WTC11 (cell line): ENCODE results near the gene ATP5IF1.

ENCODE experiments used
- CBFB ChIP-seq: sonication (generic); formaldehyde crosslinking; IDR thresholded peaks from 2 replicates; pipeline ENCODE4 v1.8.1; 2022; ENCODE audit warnings: mild to moderate bottlenecking, low read depth, missing genetic modification reagents
- CTCF ChIP-seq: fragments of 200-600 bp; IDR thresholded peaks from 2 replicates; pipeline ENCODE4 v1.8.0; 2022; ENCODE audit warnings: antibody characterized with exemption
- ELF4 ChIP-seq: sonication (generic); formaldehyde crosslinking; IDR thresholded peaks from 2 replicates; pipeline ENCODE4 v1.8.1; 2022; ENCODE audit warnings: low read depth, mild to moderate bottlenecking, moderate library complexity, missing genetic modification reagents
- KAT7 ChIP-seq: sonication (generic); formaldehyde crosslinking; IDR thresholded peaks from 2 replicates; pipeline ENCODE4 v1.8.1; 2023; ENCODE audit warnings: missing genetic modification reagents, mild to moderate bottlenecking, borderline replicate concordance
- MAX ChIP-seq: sonication (generic); formaldehyde crosslinking; IDR thresholded peaks from 2 replicates; pipeline ENCODE4 v1.8.0; 2022; ENCODE audit warnings: mild to moderate bottlenecking, missing genetic modification reagents
- NFATC4 ChIP-seq: fragments of 250-450 bp; sonication (Bioruptor Pico); IDR thresholded peaks from 2 replicates; pipeline ENCODE4 v1.9.0; 2021; ENCODE audit warnings: mild to moderate bottlenecking
- STAT6 ChIP-seq: sonication (generic); formaldehyde crosslinking; conservative IDR thresholded peaks from 2 replicates; pipeline ENCODE4 v1.8.1; 2023; ENCODE audit warnings: mild to moderate bottlenecking, low read depth, missing genetic modification reagents, moderate library complexity
- TEAD4 ChIP-seq: sonication (generic); formaldehyde crosslinking; IDR thresholded peaks from 2 replicates; pipeline ENCODE4 v1.8.0; 2022; ENCODE audit warnings: mild to moderate bottlenecking, missing genetic modification reagents
- ZBTB21 ChIP-seq: sonication (generic); formaldehyde crosslinking; IDR thresholded peaks from 2 replicates; pipeline ENCODE4 v1.8.1; 2023; ENCODE audit warnings: mild to moderate bottlenecking, missing genetic modification reagents, borderline replicate concordance
- ZBTB43 ChIP-seq: sonication (generic); formaldehyde crosslinking; IDR thresholded peaks from 2 replicates; pipeline ENCODE4 v1.8.1; 2023; ENCODE audit warnings: mild to moderate bottlenecking, missing genetic modification reagents
- ZNF219 ChIP-seq: sonication (generic); formaldehyde crosslinking; IDR thresholded peaks from 2 replicates; pipeline ENCODE4 v1.8.0; 2023; ENCODE audit warnings: missing genetic modification reagents, mild to moderate bottlenecking, borderline replicate concordance
- ZNF263 ChIP-seq: sonication (generic); formaldehyde crosslinking; IDR thresholded peaks from 2 replicates; pipeline ENCODE4 v1.8.1; 2022; ENCODE audit warnings: low read depth, mild to moderate bottlenecking, moderate library complexity, missing genetic modification reagents
- ZSCAN18 ChIP-seq: fragments of 250-450 bp; sonication (Bioruptor Pico); IDR thresholded peaks from 2 replicates; pipeline ENCODE4 v2.1.2; 2022; ENCODE audit warnings: mild to moderate bottlenecking, moderate library complexity

- TF ChIP-seq ZNF219 (CRISPR knock-in tag) (no peak), CTCF (no peak; the same call in 1 of the 2 replicates), ZBTB21 (CRISPR knock-in tag) (no peak), ZNF263 (CRISPR knock-in tag) (no peak), TEAD4 (CRISPR knock-in tag) (no peak), STAT6 (CRISPR knock-in tag) (no peak), ZBTB43 (CRISPR knock-in tag) (no peak), ZSCAN18 (no peak), CBFB (CRISPR knock-in tag) (no peak), NFATC4 (no peak), MAX (CRISPR knock-in tag) (no peak), ELF4 (CRISPR knock-in tag) (no peak), KAT7 (no peak)
These were observed 27.0 kb upstream of the ATP5IF1 start for GRCh38 chr1:28208818-28209441.
